Measurements from ENCODE around the gene KRT85.
"Not testable (repeated sequence)": the region's sequence is repeated elsewhere in the genome, so short reads cannot be mapped to it uniquely, and the experiment has no call there.

Gene KRT85

GRCh38 chr12:52347551-52348510 lies 19.4 kb downstream of the KRT85 start:
- Histone ChIP-seq H3K4me1 (no peaks in the 10 kb centered on the region; the same call in 1 of the 2 replicates), H3K9me3 (no peaks in the 10 kb centered on the region; the same call in 1 of the 2 replicates), H3K36me3 (no peaks in the 10 kb centered on the region), H3K27me3 (peaks cover 2% of the 10 kb centered on the region; the same call in 1 of the 2 replicates), H3K4me3 (ENCODE audit: low read depth, low read length) (no peak overlapping the region)
- DNase-seq = no peak
- TF ChIP-seq, protein P1, sequence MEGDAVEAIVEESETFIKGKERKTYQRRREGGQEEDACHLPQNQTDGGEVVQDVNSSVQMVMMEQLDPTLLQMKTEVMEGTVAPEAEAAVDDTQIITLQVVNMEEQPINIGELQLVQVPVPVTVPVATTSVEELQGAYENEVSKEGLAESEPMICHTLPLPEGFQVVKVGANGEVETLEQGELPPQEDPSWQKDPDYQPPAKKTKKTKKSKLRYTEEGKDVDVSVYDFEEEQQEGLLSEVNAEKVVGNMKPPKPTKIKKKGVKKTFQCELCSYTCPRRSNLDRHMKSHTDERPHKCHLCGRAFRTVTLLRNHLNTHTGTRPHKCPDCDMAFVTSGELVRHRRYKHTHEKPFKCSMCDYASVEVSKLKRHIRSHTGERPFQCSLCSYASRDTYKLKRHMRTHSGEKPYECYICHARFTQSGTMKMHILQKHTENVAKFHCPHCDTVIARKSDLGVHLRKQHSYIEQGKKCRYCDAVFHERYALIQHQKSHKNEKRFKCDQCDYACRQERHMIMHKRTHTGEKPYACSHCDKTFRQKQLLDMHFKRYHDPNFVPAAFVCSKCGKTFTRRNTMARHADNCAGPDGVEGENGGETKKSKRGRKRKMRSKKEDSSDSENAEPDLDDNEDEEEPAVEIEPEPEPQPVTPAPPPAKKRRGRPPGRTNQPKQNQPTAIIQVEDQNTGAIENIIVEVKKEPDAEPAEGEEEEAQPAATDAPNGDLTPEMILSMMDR (IDR thresholded peaks at IDR 0.05; ENCODE audit: low read depth, low read length) = no peak

DNA sequence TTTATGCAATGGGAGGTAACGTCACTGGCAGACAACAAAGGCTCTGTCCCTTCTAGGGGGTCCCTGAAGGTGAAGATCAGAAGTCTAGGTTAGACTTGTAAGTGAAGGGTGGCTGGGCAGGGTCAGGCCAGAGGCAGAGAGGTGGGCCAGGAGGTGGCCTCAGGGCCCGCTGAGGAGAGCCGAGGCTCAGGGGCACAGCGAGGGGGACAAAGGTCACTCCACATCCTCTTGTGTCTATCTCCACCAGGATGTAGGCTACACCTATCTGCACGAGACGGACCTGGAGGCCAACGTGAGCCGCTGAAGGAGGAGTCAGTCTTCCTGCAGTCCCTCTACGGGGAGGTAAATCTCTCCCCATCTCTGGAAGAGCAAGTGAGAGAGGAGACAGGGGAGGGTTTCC lies 20.3 kb downstream of the KRT85 start:
- no peaks in the 10 kb centered on the region; the same call in 1 of the 2 replicates for H3K9me3 ChIP-seq
- DNase-seq = no peak
- H3K27me3 ChIP-seq = peaks cover 2% of the 10 kb centered on the region; the same call in 1 of the 2 replicates
- H3K4me1 ChIP-seq = no peaks in the 10 kb centered on the region; the same call in 1 of the 2 replicates
- TF ChIP-seq, protein P1 (IDR thresholded peaks at IDR 0.05; ENCODE audit: low read depth, low read length) = no peak
- H3K36me3 ChIP-seq = no peaks in the 10 kb centered on the region
- H3K4me3 ChIP-seq (ENCODE audit: low read depth, low read length) = no peak overlapping the region

- DNase-seq = no peak
- no peak overlapping the region for H3K4me3 ChIP-seq (ENCODE audit: low read depth, low read length)
- H3K9me3 ChIP-seq = no peaks in the 10 kb centered on the region; the same call in 1 of the 2 replicates
- H3K36me3 ChIP-seq = no peaks in the 10 kb centered on the region
- TF ChIP-seq, protein P1 (IDR thresholded peaks at IDR 0.05; ENCODE audit: low read depth, low read length) = no peak
- peaks cover under 1% of the 10 kb centered on the region; the same call in 1 of the 2 replicates for H3K27me3 ChIP-seq
- H3K4me1 ChIP-seq = no peaks in the 10 kb centered on the region; the same call in 1 of the 2 replicates
These were observed 20.7 kb downstream of the KRT85 start for GRCh38 chr12:52346593-52346992.

- not testable (repeated sequence) for H3K4me3 ChIP-seq (ENCODE audit: low read depth, low read length); H3K9me3 ChIP-seq; DNase-seq; H3K4me1 ChIP-seq; H3K36me3 ChIP-seq; H3K27me3 ChIP-seq
These were observed 22.2 kb downstream of the KRT85 start for GRCh38 chr12:52345041-52345440.

GRCh38 chr12:52344111-52344510 lies 23.2 kb downstream of the KRT85 start:
- H3K4me1 ChIP-seq = no peaks in the 10 kb centered on the region
- H3K9me3 ChIP-seq = no peaks in the 10 kb centered on the region; the same call in 1 of the 2 replicates
- TF ChIP-seq, protein P1 (IDR thresholded peaks at IDR 0.05; ENCODE audit: low read depth, low read length) = no peak
- H3K4me3 ChIP-seq (ENCODE audit: low read depth, low read length) = no peak overlapping the region
- no peak for DNase-seq
- peaks cover 3% of the 10 kb centered on the region; the same call in 1 of the 2 replicates for H3K27me3 ChIP-seq
- no peaks in the 10 kb centered on the region for H3K36me3 ChIP-seq

- Histone ChIP-seq H3K27me3 (peaks cover 6% of the 10 kb centered on the region), H3K4me1 (no peaks in the 10 kb centered on the region), H3K36me3 (no peaks in the 10 kb centered on the region), H3K4me3 (ENCODE audit: low read depth, low read length) (no peak overlapping the region), H3K9me3 (no peaks in the 10 kb centered on the region; the same call in 1 of the 2 replicates)
- TF ChIP-seq, protein P1 (IDR thresholded peaks at IDR 0.05; ENCODE audit: low read depth, low read length) = no peak
- no peak for DNase-seq
These were observed 23.7 kb downstream of the KRT85 start for GRCh38 chr12:52343550-52343949.
